GM19438 (cell line): ENCODE results near the gene ATP11A.

Experiments used
- ATAC-seq: cut with Tn5 transposase; IDR thresholded peaks from one replicate; pipeline ENCODE4 v1.9.1; 2021; ENCODE audit warnings: low read depth; ENCODE audit not compliant: unreplicated experiment

ATP11A gene

DNA sequence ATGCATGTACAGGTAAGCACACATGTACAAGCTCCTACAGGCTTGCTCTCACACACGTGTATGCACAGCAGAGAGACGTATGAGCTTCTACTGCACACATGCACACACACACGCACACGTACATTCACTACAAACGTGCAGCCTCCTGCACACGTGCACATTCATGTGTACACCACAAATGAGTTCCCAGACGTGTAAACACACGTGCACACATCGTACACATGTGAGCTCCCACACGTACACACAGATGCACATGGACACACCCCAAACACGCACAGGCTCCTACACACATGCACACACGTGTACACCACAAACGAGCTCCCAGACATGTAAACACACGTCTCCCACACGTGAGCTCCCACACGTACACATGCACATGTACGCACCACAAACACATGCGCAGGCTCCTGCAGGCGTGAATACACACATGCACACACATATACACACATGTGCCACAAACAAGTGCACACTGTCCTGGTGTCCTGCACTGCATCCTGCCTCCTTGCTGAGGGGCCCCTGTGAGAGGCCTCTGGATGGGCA lies 195.5 kb downstream of the ATP11A start:
- ATAC-seq: no peak

DNA sequence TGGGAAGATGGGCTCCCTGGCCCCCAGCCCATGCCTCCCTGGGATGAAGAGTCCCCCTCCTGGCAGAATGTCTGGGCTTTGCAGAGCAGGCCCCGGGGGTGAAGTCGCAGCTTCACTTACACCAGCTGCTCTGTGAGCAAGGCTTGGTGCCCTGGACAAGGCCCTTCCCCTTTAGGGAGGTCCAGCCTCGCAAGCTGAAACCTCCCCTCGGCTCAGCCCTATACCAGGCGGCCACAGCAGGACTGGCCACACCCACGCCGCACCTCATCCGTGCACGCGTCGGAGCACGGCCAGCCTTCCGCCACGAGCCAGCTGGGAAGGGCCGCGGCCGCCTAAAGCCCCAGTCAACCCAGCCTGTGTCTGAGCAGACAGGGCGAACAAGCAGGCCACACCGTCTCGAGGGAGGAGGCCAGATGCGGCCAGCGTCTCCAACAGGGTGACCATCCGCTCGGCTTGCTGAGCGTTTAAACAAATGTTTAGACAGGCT lies 196.0 kb downstream of the ATP11A start:
- no peak for ATAC-seq

DNA sequence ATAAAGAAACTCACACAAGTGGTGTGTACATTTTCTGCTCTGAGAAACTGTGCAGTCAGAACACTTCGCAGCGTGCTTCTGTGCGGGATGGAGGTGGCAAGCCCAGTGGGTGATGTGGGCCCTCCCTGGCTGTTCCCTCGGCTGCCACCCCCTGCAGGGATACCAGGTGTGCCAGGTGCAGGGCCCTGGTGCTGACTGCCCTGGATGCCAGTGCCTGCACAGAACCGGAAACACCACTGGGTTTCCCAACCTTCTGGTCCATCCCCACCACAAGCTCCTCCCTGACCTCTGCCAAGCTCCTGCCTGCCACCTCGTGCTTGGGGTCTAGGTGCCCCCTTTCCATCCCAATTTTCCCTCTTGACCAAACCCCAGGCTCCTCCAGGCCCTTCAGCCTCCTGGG lies 197.3 kb downstream of the ATP11A start:
- no peak for ATAC-seq

DNA sequence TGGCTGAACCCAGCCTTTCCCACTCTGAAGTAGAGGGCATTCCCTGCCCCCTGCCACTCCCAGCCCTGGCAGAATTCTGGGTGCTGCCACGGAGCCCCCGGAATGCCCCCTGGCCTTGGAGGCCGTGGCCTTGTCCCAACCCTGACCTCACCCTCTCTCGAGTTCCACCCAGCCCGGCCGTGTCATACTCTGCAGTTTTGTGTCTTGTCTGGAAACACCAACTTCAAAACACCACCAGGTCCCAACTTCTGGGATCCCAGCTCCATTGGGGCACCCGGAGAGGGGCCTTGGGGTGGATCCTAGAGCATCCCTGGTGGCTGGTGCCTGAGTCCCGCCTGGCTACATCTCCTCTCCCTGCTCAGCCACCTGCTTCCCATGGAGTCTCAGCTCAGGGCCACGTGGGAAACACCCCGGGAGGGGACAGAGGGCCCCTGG lies 197.7 kb downstream of the ATP11A start:
- no peak for ATAC-seq

DNA sequence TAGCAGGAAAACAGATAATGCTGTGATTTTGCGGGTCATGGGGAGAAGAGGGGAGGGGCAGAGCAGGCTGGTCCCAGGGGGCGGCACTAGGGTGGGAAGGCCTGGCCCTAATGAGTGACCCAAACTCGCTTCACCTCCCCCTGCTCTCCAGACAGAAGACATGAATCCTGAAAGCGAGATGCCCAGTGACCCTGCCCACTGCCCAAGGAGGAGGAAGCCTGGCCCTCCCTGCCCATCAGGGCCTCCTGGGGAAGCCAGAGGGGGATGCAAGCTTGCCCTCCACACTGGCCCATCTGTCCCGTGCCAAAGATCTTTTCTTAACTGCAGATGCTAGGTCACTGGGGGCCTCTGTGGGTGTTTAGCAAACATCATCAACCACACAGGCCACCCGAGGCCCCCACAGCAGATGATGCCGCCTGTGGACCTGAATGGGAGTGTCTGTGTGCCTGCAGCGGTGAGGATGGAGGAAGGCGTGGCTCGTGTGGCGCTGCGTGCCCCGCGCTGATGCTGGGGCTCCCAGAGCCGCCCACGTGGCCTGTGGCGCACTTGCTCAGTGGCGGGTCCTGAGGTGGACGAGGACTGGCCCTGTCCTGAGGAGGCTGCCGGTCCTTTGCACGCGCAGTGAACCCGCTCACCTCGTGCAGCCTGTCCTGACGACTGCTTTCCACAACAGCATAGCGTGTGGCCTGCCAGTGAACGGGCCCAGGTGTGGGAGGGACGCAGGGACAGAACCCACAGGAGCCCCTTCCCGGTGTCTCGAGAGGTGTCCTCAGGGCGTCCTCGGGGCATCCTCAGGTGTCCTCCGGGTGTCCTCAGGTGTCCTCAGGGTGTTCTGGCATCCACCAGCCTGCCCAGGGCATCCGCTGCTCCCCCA lies 198.6 kb downstream of the ATP11A start:
- ATAC-seq: no peak

DNA sequence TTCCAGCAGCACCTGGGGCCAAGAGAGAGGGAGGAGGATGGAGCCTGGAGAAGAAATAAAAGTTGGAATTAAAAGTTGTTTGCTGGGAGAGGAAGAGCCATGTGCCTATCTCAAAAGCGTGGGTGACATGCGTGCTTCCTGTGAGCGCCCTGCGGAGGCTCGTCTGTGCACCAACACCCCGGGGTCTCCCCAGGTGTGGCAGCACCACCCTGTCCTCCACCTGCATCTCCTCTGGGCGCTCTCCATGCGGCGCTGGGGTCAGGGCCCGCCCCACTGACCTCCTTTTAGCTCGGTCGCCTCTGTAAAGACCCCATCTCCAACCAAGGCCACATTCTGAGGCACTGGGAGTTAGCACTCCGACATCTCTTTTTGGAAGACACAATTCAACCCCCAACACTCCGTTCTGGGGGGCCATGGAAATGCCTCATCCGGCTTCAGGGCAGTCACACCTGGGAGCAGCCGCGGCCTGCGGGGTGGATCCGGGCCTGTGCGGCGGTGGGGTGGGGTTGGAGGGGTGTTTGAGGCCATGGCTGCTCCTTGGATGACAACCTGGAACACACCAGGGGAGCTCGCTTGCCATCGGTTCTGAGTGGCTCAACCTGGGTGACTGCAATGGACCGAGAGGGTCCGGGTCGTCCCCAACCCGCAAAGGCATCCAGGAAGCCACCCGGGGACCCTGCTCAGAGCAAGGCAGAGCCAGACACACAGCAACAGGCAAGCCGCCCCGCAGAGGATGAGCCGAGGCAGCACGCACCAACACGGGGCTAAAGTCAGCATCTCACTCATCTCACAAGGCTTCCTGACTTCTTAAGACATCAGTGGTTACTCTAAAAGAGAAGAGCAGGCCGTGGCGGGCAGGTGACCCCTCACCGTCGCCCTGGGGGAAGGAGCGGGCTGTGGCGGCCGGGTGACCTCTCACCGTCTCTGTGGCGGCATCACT lies 199.8 kb downstream of the ATP11A start:
- ATAC-seq: no peak

DNA sequence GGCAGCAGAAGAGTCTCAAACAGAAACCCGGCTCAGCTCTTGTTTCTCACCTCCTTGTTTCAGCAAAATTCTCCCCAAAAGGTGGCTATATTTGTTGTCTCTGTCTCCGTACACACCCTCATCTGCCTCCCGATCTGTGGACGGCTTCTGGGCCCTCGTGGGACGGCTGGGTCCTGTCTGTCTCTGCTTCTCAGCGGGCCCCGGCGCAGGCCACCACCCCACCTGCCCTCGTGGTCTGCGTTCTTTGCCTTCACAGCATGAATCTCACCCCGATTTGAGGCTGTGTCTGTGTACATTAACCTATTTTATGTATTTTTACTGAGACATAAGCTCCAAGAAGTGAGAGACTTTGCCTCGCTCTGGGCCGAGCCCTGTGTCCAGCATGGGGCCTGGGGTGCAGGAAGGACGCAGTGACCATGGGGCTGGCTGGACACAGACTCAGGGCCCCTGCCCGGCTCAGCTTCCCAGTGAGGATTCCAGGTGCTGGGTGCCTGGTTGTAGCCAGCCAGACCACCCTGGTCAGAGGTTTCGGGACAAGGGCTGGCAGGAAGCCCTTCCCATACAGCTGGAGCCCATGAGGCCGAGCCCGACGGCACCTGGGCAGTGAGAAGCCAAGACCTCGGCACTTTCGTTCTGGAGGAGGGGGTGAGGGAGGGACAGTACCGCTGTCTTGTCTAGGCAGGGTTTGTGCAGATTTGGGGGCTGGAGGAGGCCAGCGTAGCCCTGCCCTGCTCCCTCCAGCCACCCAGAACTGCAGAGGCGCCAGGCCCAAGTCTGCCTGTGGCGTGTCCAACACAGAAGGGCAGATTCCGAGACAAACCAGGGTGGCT lies 200.7 kb downstream of the ATP11A start:
- no peak for ATAC-seq

DNA sequence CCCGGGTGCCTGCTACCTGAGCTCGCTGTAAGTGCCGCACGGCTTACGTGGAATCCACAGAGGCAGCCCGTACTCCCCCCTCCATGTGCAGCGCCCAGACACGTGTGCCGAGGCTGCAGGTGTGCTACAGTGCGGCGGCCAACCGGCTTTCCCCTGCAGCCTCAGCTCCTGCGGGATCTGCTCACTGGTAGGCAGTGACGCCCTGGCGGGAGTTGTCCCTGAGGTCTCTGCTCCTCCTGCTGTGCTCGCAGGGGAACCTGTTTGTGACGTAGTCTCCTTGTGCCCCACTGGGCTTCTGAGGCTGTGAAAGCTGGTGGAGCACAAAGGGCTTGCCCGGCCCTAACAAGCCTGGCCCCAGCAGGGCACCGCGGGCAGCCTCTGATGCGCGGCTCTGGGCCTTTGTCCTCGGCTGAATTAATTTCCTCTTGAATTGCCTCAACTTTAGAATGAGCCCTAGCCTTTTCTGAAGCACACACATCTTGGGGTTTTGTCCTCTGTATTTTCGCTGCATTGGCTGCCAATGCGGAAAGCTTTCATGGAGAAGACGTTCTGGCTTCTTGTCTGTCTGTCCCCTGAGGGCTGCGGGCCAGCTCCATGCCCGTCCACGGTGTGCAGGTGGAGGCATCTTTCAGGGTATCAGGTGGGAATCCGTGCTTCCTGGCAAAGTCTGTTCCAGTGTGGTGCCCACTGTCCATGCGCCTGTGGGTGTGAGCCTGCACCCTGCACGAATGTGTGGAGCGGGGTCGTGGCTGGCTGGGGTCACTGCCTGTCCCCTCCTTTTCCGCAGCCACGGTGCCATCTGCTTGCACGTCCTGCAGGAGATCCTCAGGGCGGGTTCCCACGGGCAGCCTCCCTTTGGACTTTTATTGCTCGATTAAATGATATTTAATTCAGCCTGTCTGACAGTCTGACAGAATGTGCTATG lies 201.9 kb downstream of the ATP11A start:
- no peak for ATAC-seq

DNA sequence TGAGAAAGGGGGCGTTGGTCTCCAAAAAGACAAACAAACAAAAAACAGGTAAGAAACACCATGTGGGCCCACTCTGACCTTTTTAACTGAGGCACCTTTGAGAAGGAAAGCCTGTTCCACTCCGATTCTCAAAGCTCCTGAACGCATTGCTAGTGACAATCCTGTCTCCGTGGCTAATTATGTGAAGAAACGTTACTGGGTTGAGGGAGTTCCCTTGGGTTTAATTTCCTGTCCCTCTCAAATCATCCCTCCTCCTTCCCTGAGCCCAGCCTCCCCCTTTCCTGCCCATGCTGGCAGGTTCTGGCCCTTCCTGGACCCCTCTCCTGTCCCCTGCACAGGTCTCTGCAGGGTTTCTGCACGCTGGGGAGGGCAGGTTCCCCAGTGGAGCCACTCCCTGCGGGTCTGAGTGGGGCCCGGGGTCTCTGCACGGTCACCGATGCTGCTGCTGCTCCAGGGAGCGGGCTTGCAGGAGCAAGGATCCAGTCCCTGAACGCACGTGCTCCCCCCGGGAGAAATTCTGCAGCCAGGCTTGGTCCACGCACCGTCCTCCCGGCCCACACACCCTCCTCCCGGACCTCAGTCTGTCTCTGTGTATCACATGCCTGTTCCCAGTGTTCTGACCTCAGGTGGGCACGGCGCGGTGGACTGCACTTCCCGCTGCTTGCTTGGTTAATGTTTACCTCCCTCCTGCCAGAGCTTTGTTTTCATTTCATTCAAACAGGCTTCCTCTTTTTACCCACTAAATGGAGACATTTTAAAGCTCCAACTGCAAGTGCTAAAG lies 202.8 kb downstream of the ATP11A start:
- ATAC-seq: peak; percentile 45

DNA sequence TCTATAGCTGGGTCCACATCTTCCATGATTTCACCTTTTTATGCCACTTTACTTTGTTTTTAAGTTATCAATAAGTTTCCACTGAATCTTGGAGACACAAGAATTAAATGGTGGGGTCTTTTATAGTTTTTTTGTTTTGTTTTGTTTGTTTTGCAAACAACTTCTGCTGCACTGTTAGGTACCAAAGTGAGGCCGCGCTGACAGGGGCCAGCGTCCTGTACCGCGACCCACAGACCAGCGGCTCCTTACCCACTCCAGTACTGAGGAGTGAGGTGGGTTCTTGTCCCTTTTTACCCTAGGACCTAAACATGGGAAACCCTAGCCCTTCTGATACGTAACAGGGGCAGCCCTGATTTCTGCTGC lies 203.3 kb downstream of the ATP11A start:
- ATAC-seq: no peak

DNA sequence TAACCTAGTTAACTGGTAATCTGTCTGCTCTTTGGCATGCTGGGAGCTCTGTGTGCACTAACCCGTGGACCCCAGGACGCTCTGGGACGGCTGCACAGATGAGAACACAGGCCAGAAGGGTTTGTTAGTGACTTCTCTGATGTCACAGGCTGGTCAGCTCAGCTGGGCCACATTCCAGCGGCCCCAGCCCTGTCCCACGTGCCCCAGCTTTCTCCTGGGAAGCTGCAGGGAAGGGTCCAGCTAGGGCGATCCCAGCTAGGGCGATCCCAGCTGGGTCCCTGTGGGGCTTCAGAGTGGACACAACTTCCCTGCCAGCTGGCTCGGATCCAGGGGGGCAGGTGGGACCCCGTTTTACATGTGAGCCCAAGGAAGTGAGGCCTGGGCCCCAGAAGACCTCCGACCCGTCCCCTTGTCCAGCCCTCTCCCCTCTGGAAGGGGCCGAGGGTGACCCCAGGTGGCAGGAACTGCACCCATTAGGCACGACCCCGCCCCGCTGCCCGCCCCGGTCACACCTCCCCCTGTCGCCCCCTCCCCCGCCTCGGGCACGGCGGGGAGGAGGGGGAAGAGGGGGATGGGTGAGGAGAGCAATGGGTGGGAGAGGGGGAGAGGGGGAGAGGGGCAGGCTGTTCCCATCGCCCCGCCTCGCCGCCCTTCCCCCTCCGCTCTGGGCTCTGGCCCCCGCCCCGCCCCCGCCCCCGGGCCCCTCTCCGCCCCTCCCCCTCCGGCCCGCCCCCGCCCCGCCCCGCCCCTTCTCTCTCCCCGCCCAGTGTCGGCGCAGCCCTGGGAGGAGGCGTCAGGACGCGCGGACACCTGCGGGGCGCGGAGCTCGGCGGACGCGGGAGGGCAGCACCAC lies 204.0 kb downstream of the ATP11A start:
- peak; percentile 49 for ATAC-seq

DNA sequence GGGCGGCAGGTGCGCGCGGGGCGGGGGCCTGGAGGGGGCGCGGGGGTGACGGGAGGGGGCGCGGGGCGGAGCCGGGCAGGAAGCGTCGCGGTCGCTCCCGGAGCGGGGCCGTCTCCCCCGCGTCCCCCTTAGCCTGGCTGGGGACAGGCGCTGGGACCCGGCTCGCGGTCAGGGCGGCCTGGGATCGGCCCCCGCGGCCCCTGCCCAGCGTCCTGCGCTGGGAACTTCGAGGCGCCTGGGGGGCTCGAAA lies 204.5 kb downstream of the ATP11A start:
- ATAC-seq: peak; percentile 5

DNA sequence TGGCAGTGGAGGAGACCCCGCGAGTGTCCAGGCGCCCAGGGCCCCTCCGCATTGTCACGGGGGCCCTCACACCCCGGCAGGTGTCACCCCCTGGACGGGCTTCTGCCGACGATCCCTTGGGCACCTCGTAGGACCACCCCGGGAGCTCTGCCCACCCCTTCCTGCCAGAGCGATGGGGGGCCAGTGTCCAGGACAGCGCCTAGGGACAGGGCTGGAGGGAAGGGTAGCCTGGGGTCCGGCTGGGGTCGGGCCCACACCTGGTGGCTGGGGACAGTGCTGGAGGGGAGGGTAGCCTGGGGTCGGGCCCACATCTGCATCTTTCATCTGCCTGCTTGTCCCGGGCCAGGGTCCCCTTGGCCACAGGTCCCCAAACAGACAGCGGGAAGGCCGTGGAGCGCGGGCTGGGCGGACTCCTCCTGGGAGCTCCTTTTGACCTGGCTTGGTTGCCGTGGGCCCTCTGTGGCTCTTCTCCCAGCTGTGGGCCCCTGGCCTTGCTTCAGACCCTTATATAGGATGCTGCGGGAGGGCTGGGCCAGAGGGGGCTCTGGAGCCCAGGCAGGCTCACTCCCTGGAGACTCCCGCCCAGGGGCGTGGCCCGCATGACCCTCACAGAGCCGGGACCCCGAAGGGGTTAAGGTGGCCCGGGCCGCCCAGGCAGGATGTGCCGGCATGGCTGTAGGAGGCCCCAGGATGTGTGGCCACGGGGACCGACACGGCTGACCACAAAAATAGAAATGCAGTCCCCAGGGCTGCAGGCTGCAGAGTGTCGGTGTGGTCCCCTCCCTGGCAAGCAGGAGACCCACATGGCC lies 205.0 kb downstream of the ATP11A start:
- peak; percentile 39 for ATAC-seq

DNA sequence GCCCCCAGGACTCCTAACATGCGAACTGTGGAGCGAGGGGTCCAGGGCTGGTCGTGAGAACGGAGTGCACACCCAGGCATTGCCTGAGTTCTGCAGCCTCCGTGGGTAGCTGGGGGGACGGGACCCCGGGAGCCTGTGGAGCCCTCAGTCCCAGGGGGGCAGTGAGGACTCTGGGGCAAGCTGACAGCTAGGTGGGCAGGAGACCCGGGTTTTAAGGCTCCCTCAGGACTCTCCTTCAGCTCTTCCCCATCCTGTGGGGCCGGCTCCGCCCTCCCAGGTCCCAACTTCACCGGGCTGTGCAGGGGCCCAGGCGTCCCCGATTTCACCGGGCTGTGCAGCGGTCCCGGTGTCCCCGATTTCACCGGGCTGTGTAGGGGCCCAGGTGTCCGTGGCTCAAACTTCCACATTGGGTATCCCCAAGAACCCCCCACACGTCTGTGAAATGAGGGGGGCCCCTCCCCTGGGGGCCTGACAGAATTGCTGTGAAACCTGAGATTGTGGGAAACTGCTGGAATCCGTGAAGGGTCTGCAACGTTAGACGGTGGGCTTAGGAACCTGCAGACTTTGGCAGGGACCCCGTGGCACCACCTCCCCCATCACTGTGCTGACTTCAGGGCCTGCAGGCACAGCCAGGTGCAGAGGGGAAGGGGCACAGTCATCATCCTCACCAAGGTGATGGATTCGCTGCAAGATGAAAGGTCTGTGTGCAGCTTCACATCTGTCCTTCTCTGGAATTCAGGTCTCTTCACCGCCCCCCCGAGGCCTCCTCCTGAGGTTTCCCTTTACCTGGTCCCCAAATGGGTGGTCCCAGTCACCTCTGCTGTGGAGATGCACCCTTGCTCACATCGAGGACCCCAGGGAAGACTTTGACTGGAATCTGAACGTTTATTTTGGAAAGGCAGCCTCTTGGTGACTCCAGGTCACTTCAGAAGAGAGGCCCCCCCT lies 206.0 kb downstream of the ATP11A start:
- ATAC-seq: no peak

DNA sequence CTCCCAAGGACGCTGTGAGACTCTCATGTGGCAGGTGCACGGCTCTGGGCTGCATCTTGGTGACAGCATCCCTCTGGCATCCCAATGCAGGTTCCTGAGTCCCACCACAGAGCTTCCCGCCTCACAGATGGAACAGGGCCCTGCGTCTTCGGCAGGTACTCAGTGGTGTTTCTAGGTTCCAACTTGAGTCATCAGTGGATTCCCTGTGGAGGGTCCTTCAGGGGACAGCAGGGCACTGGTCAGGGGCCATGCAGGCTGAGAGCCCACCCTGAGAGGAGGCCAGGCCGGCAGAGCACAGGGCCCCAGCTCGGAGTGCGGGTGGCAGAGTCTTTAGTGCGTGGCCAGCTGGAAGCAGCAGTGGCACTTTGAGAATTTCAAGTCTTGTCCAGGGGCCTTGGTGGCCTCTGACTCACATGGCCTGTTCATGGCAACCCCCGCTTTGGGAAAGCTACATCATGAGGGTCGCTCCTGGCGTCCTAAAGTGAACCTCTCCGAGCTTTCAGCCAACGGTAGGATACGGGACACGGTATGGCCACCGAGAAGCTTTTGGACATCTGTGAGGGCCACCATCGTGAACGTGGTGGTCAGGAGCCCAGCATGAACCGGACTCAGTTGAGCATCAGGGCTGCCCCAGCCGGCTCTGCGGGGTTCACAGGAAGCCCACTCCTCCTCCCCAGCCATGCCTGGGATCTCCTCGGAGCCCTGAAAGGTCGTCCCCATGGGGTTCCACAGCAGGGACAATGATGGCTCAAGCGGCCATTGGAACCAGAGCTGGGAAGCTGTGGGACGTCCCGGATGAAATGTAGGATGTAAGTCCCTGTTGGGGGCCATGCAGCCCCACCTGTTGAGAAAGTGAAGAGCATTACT lies 207.1 kb downstream of the ATP11A start:
- ATAC-seq: no peak
